ENCODE measurements around the gene NDUFAF7. TPM values are rescaled to one million over a fixed set of nuclear protein-coding genes. Genes with fewer than 3 reads are reported as not detected.
"Not testable (repeated sequence)": the region's sequence is repeated elsewhere in the genome, so short reads cannot be mapped to it uniquely, and the experiment has no call there.

The NDUFAF7 gene
- total RNA-seq, 1 experiment from 2014 or later = 11.6 TPM

DNA sequence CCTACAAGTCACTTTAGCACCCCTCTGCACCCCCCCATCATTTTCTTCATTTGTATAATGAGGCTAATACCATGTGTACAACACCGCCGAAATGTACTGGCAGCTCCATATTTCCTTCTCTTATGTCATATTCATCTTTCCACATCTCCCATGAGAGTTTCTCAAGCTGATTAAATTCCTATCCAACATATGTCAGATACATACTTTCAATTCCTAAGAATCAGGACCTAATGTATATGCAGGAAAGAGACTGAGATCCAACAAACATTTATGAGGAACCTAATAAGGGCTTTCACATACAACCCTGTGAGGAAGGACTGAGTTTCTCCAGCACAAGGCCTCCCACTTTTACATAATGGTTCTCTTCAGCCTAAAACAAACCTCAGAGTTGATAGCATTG, 51.3 kb downstream of the NDUFAF7 start:
- DNase-seq (ENCODE audit: low spot score) = no peak

- DNase-seq (ENCODE audit: low spot score) = no peak
Measured at GRCh38 chr2:37283207-37283606, 51.7 kb downstream of the NDUFAF7 start.

DNA sequence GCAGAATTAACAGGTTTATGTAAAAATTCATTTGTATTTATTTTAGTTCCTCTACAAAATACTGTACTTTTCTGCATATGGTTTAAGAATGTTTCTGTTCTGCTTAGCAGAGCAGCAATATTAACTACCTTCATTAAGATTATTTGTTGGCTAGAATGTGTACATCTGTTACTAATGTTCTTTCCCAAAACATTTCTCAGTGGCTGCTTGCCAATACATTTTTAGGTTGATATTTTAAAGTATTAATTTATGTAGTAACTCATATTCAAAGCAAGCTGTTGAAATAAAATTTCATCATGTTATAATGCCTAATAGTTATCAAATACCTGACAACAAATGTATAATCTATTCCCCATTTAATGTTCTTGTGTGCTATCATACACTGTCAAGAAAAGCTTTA, 52.9 kb downstream of the NDUFAF7 start:
- DNase-seq (ENCODE audit: low spot score) = no peak

DNA sequence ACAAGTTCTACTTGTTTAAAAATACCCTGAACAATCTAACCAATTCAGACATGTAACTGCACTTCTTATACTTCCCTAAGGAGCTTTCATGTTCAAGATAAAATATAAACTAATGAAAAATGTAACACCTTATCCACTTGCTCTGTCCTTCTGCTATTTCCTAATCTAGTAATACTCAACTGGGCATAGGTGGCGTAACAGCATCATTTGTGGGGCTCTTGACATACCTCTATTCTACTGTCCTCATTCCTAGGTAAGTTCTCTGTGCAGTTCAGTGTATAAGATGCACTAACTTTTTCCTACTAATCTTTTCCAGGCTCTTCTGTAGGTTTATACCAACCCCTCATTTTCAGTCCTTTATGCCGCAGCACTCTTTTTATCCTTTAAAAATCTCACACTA, 56.5 kb downstream of the NDUFAF7 start:
- peak; percentile 5 for DNase-seq (ENCODE audit: low spot score)

DNA sequence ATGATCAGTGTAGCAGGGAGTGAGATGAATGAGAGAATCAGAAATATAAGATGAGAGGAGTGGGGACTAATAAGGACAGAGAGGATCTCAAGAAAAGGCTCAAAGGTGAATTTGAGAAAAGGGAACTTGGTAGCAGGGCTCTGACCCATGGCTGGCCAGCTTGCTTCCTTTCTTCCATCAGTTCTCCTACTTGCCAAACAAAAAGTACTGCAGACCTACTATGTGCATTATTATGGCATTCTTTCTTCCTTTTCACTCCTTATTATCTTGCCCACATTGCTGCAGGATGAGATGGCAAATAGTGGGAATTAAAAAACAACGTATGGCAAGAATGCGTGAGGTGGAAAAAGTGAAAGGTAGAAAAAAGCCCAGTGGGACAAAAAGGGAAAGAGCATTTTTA, 60.2 kb downstream of the NDUFAF7 start:
- DNase-seq (ENCODE audit: low spot score) = no peak

GRCh38 chr2:37294858-37295257, 63.4 kb downstream of the NDUFAF7 start:
- DNase-seq (ENCODE audit: low spot score) = not testable (repeated sequence)

- no peak for DNase-seq (ENCODE audit: low spot score)
Measured at GRCh38 chr2:37295469-37296073, 64.1 kb downstream of the NDUFAF7 start.

GRCh38 chr2:37297632-37298031, 66.2 kb downstream of the NDUFAF7 start:
- DNase-seq (ENCODE audit: low spot score) = no peak

Other genes starting within 250 kb of the NDUFAF7 start
- gene HEATR5B, start 147.3 kb upstream of the NDUFAF7 start, total RNA-seq (2014; rRNA removed; shearing (Covaris generic)) = 8.6 and 10.7 TPM in 2 replicates
- 1.1 and 1.5 TPM in 2 replicates for gene GPATCH11, start 147.1 kb upstream of the NDUFAF7 start, total RNA-seq (2014; rRNA removed; shearing (Covaris generic))
- 11.7 and 14.5 TPM in 2 replicates for gene EIF2AK2, start 74.7 kb upstream of the NDUFAF7 start, total RNA-seq (2014; rRNA removed; shearing (Covaris generic))
- gene SULT6B1, start 43.0 kb upstream of the NDUFAF7 start, total RNA-seq (2014; rRNA removed; shearing (Covaris generic)) = not detected in 2 replicates
- gene CEBPZOS, start 35.2 kb upstream of the NDUFAF7 start, total RNA-seq (2014; rRNA removed; shearing (Covaris generic)) = 20.1 and 26.7 TPM in 2 replicates
- 23.0 and 27.0 TPM in 2 replicates for gene CEBPZ, start 62 bp upstream of the NDUFAF7 start, total RNA-seq (2014; rRNA removed; shearing (Covaris generic))
- gene PRKD3, start 93.2 kb downstream of the NDUFAF7 start, total RNA-seq (2014; rRNA removed; shearing (Covaris generic)) = 14.0 and 17.2 TPM in 2 replicates
- gene QPCT, start 113.0 kb downstream of the NDUFAF7 start, total RNA-seq (2014; rRNA removed; shearing (Covaris generic)) = 54.2 and 54.3 TPM in 2 replicates